ENCODE data around the gene CHD1. TPM values are rescaled to one million over a fixed set of nuclear protein-coding genes. Genes with fewer than 3 reads are reported as not detected.
A peak's percentile ranks its signal among the peaks of the same experiment; 100 is the strongest.

Gene CHD1
- 10 to 100 TPM; 10.6 to 47.2 (median 21.9) TPM for polyA plus RNA-seq
- long read RNA-seq, donor 1, transcript CHD1-205 (4 exons, 724 nt) = major isoform, 9 of 25 reads
- long read RNA-seq, donor 1, partial matches to known transcripts = 13 of 25 reads
- long read RNA-seq, donor 1, other reads (novel, unspliced or antisense) = 0 of 25 reads
- long read RNA-seq, donor 2, partial matches to known transcripts = 0 of 1 reads
- long read RNA-seq, donor 2, other reads (novel, unspliced or antisense) = 0 of 1 reads
- long read RNA-seq, donor 3, transcript CHD1-205 (4 exons, 724 nt) = major isoform, 5 of 7 reads
- long read RNA-seq, donor 3, partial matches to known transcripts = 0 of 7 reads
- long read RNA-seq, donor 3, other reads (novel, unspliced or antisense) = 0 of 7 reads
- long read RNA-seq, donor 4, partial matches to known transcripts = 0 of 2 reads
- long read RNA-seq, donor 4, other reads (novel, unspliced or antisense) = 0 of 2 reads
- long read RNA-seq, donor 5, partial matches to known transcripts = 0 of 1 reads
- long read RNA-seq, donor 5, other reads (novel, unspliced or antisense) = 0 of 1 reads
- long read RNA-seq, donor 6, partial matches to known transcripts = 0 of 2 reads
- long read RNA-seq, donor 6, other reads (novel, unspliced or antisense) = 0 of 2 reads
- long read RNA-seq, donor 7, transcript CHD1-205 (4 exons, 724 nt) = major isoform, 6 of 8 reads
- long read RNA-seq, donor 7, partial matches to known transcripts = 0 of 8 reads
- long read RNA-seq, donor 7, other reads (novel, unspliced or antisense) = 0 of 8 reads
- long read RNA-seq, donor 8 = 0 reads
- long read RNA-seq, donor 9, partial matches to known transcripts = 0 of 4 reads
- long read RNA-seq, donor 9, other reads (novel, unspliced or antisense) = 0 of 4 reads
- long read RNA-seq, donor 10, transcript CHD1-205 (4 exons, 724 nt) = major isoform, 10 of 14 reads
- long read RNA-seq, donor 10, partial matches to known transcripts = 0 of 14 reads
- long read RNA-seq, donor 10, other reads (novel, unspliced or antisense) = 0 of 14 reads

DNA sequence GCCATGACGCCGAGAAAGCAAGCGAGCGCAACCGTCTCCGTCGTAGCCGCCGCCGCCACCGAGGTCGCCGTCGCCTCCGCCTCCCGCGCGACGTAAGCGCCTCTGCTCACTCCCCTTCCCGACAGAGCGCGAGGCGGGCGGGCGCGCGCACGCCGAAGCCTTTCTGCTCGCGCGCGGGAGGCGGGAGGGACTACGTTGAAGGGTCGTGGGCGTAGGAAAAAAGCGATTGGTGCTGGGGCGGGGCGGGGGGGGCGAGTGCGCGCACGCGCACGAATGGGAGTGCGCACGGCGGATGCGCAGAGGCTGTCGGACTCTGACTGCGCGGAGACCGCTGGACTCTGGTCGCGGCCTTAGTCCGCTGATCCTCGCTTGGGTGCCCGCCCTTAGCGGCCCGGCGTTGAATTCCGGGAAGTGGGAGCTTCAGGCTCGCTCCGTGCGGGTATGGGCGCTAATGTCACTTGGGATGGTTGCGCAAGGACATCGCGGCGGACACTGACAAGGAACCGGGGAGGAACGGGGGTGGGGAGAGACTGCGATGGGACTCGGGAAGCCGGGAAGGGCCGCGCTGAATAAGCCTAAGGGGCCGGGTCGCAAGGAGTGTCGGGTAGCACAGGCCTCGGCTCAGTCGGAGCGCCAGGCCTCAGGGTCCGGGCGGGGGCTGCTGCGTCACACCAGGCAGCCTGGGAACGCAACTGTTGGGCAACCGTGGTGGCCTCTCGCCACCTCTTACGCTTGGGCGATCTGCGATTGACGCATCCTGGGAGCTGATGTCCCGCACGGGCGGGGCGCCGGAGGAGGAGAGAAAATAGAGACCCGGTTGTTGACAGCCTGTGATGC lies at the start of gene CHD1:
Gene CHD1 (minus strand): TSS at position 135 of the 837 bp plus-strand sequence. CDS start 2,621 bp downstream, outside the sequence.
- Histone ChIP-seq H3K4me3 (ENCODE audit: low read depth in 1 of 3, low read length in 3 of 3) (peak within 1 kb of the TSS; percentile 73 to 98 (median 94)), H3K36me3 (ENCODE audit: control insufficient read depth in 3 of 3, insufficient read depth in 2 of 3, low read depth in 1 of 3, low read length in 3 of 3) (peaks cover 0 to 7% (median 2%) of the 10 kb centered on the region in 3 donors), H3K9me3 (ENCODE audit: control insufficient read depth in 2 of 2, insufficient read depth in 1 of 2, low read depth in 1 of 2, low read length in 1 of 2) (no peaks in the 10 kb centered on the region), H3K27me3 (ENCODE audit: control insufficient read depth in 3 of 3, insufficient read depth in 3 of 3, low read length in 3 of 3) (no peaks in the 10 kb centered on the region), H3K27ac (ENCODE audit: low read depth in 1 of 3, low read length in 2 of 3) (peak within 1 kb of the TSS; percentile 98 to 100 (median 99)), H3K4me1 (ENCODE audit: control insufficient read depth in 3 of 3, insufficient read depth in 2 of 3, low read depth in 1 of 3, low read length in 2 of 3) (peaks cover 0 to 6% (median 0%) of the 10 kb centered on the region in 3 donors)
- FAIRE-seq = no peak
- 0% methylated on average over 71 to 101 of the region's 101 CpGs for WGBS, 3 donors
- DNase-seq = peak; percentile 97 to 98

DNA sequence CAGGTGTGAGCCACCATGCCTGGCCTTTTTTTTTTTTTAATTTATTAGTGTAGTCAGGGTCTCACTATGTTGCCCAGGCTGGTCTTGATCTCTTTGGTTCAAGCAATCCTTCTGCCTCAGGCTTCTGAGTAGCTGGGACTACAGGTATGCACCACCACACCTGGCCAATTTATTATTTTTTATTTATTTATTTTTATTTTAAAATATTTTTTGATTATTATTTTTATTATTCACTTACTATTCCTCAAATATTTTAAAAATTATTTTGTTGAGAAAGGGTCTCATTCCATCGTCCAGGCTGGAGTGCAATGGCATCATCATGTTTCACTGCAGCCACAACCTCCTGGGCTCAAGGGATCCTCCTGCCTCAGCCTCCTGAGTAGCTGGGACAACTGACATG lies 49.7 kb upstream of the CHD1 start:
- no peak for FAIRE-seq
- 89 to 94% (median 90%) methylated on average over 1 of the region's 1 CpG for WGBS, 3 donors
- no peak overlapping the region for H3K27ac ChIP-seq (ENCODE audit: low read depth in 1 of 3, low read length in 2 of 3)
- H3K4me1 ChIP-seq (ENCODE audit: control insufficient read depth in 3 of 3, insufficient read depth in 2 of 3, low read depth in 1 of 3, low read length in 2 of 3) = no peaks in the 10 kb centered on the region
- H3K4me3 ChIP-seq (ENCODE audit: low read depth in 1 of 3, low read length in 3 of 3) = no peak overlapping the region
- H3K9me3 ChIP-seq (ENCODE audit: control insufficient read depth in 2 of 2, insufficient read depth in 1 of 2, low read depth in 1 of 2, low read length in 1 of 2) = no peaks in the 10 kb centered on the region
- DNase-seq = no peak
- no peaks in the 10 kb centered on the region for H3K36me3 ChIP-seq (ENCODE audit: control insufficient read depth in 3 of 3, insufficient read depth in 2 of 3, low read depth in 1 of 3, low read length in 3 of 3)
- no peaks in the 10 kb centered on the region for H3K27me3 ChIP-seq (ENCODE audit: control insufficient read depth in 3 of 3, insufficient read depth in 3 of 3, low read length in 3 of 3)

DNA sequence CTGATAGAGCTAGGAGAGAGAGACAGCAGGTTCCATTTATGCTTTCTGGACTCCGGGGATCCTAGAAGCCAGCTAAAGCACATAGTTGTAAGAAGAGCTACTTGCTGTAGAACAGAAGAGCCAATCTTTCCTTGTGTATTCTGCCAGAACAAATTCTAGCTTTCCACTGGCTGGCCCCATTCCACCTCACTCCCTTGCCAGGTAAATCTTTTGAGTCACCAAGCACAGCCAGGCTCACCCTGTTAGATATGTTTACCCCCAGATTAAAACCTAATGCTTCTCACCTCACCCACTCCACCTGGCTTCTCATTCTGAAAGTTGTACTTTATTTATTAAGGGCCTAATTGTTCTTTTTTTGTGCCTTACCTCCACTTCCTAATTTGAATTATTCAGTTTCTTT lies 48.9 kb upstream of the CHD1 start:
- 64 to 88% (median 81%) methylated on average over 1 of the region's 1 CpG for WGBS, 3 donors
- Histone ChIP-seq H3K4me3 (ENCODE audit: low read depth in 1 of 3, low read length in 3 of 3) (no peak overlapping the region), H3K27ac (ENCODE audit: low read depth in 1 of 3, low read length in 2 of 3) (no peak overlapping the region), H3K27me3 (ENCODE audit: control insufficient read depth in 3 of 3, insufficient read depth in 3 of 3, low read length in 3 of 3) (no peaks in the 10 kb centered on the region), H3K36me3 (ENCODE audit: control insufficient read depth in 3 of 3, insufficient read depth in 2 of 3, low read depth in 1 of 3, low read length in 3 of 3) (no peaks in the 10 kb centered on the region), H3K4me1 (ENCODE audit: control insufficient read depth in 3 of 3, insufficient read depth in 2 of 3, low read depth in 1 of 3, low read length in 2 of 3) (no peaks in the 10 kb centered on the region), H3K9me3 (ENCODE audit: control insufficient read depth in 2 of 2, insufficient read depth in 1 of 2, low read depth in 1 of 2, low read length in 1 of 2) (no peaks in the 10 kb centered on the region)
- DNase-seq (peak in 1 of 2 donors; percentile 8), FAIRE-seq (no peak)

GRCh38 chr5:98975682-98976407 lies 47.0 kb upstream of the CHD1 start:
- Histone ChIP-seq H3K4me1 (ENCODE audit: control insufficient read depth in 3 of 3, insufficient read depth in 2 of 3, low read depth in 1 of 3, low read length in 2 of 3) (no peaks in the 10 kb centered on the region), H3K9me3 (ENCODE audit: control insufficient read depth in 2 of 2, insufficient read depth in 1 of 2, low read depth in 1 of 2, low read length in 1 of 2) (no peaks in the 10 kb centered on the region), H3K4me3 (ENCODE audit: low read depth in 1 of 3, low read length in 3 of 3) (no peak overlapping the region), H3K27me3 (ENCODE audit: control insufficient read depth in 3 of 3, insufficient read depth in 3 of 3, low read length in 3 of 3) (no peaks in the 10 kb centered on the region), H3K36me3 (ENCODE audit: control insufficient read depth in 3 of 3, insufficient read depth in 2 of 3, low read depth in 1 of 3, low read length in 3 of 3) (no peaks in the 10 kb centered on the region), H3K27ac (ENCODE audit: low read depth in 1 of 3, low read length in 2 of 3) (no peak overlapping the region)
- no peak for FAIRE-seq
- no peak for DNase-seq
- 79 to 83% (median 83%) methylated on average over 4 of the region's 4 CpGs for WGBS, 3 donors

GRCh38 chr5:98975223-98975622 lies 46.4 kb upstream of the CHD1 start:
- Histone ChIP-seq H3K4me1 (ENCODE audit: control insufficient read depth in 3 of 3, insufficient read depth in 2 of 3, low read depth in 1 of 3, low read length in 2 of 3) (no peaks in the 10 kb centered on the region), H3K36me3 (ENCODE audit: control insufficient read depth in 3 of 3, insufficient read depth in 2 of 3, low read depth in 1 of 3, low read length in 3 of 3) (no peaks in the 10 kb centered on the region), H3K27me3 (ENCODE audit: control insufficient read depth in 3 of 3, insufficient read depth in 3 of 3, low read length in 3 of 3) (no peaks in the 10 kb centered on the region), H3K27ac (ENCODE audit: low read depth in 1 of 3, low read length in 2 of 3) (no peak overlapping the region), H3K4me3 (ENCODE audit: low read depth in 1 of 3, low read length in 3 of 3) (no peak overlapping the region), H3K9me3 (ENCODE audit: control insufficient read depth in 2 of 2, insufficient read depth in 1 of 2, low read depth in 1 of 2, low read length in 1 of 2) (no peaks in the 10 kb centered on the region)
- 90 to 100% (median 94%) methylated on average over 2 of the region's 2 CpGs for WGBS, 3 donors
- FAIRE-seq (no peak), DNase-seq (peak; percentile 14 to 34)

DNA sequence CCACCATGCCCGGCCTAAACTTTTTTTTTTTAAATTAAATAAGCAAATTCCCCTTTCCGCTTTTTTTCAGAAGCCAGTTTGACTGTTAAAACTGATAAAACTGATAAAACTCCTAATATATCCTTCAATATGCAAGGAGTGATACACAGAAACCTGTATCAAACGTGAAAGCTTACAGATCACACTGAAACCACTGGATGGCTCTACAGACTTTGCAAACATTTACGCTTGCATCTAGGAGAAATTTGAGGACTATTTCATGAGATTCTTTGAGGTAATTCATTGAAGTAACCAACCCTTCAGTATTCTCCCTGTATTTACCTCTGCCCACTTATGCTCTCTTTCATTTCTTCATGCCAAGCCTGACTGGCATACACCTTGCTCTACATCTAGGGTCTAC lies 40.6 kb upstream of the CHD1 start:
- Histone ChIP-seq H3K27ac (ENCODE audit: low read depth in 1 of 3, low read length in 2 of 3) (no peak overlapping the region), H3K4me3 (ENCODE audit: low read depth in 1 of 3, low read length in 3 of 3) (no peak overlapping the region), H3K4me1 (ENCODE audit: control insufficient read depth in 3 of 3, insufficient read depth in 2 of 3, low read depth in 1 of 3, low read length in 2 of 3) (no peaks in the 10 kb centered on the region), H3K36me3 (ENCODE audit: control insufficient read depth in 3 of 3, insufficient read depth in 2 of 3, low read depth in 1 of 3, low read length in 3 of 3) (no peaks in the 10 kb centered on the region), H3K9me3 (ENCODE audit: control insufficient read depth in 2 of 2, insufficient read depth in 1 of 2, low read depth in 1 of 2, low read length in 1 of 2) (peaks cover 0 to 4% of the 10 kb centered on the region in 2 donors), H3K27me3 (ENCODE audit: control insufficient read depth in 3 of 3, insufficient read depth in 3 of 3, low read length in 3 of 3) (no peaks in the 10 kb centered on the region)
- WGBS, 3 donors = 77 to 88% (median 83%) methylated on average over 4 of the region's 4 CpGs
- FAIRE-seq (no peak), DNase-seq (peak in 1 of 2 donors; percentile 11)

DNA sequence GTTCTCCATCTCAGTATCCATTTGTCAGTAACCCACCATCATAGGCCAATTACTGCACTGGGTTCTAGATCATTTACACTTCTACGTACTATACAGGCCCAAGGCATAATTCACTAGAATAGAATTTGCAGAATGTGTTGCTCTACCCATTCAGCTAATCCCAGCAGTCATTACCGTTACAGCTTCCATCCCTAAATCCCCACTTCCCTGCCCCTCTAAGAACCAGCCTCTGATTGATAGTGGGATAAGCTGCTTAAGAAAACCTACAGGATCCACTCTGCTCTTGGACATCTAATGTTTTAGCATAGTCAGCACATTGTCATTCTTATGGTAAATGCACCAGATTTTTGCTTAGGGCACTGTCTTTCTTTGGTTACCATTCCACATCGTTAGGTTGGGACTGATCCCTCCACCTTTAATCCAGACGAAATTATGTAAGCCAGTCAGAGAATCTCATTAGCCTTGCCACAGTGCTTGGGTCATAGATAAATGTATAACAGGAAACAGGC lies 39.3 kb upstream of the CHD1 start:
- no peaks in the 10 kb centered on the region for H3K27me3 ChIP-seq (ENCODE audit: control insufficient read depth in 3 of 3, insufficient read depth in 3 of 3, low read length in 3 of 3)
- no peak overlapping the region for H3K4me3 ChIP-seq (ENCODE audit: low read depth in 1 of 3, low read length in 3 of 3)
- H3K27ac ChIP-seq (ENCODE audit: low read depth in 1 of 3, low read length in 2 of 3) = no peak overlapping the region
- H3K4me1 ChIP-seq (ENCODE audit: control insufficient read depth in 3 of 3, insufficient read depth in 2 of 3, low read depth in 1 of 3, low read length in 2 of 3) = no peaks in the 10 kb centered on the region
- WGBS, 3 donors = 87 to 90% (median 88%) methylated on average over 4 of the region's 4 CpGs
- peaks cover 0 to 4% of the 10 kb centered on the region in 2 donors for H3K9me3 ChIP-seq (ENCODE audit: control insufficient read depth in 2 of 2, insufficient read depth in 1 of 2, low read depth in 1 of 2, low read length in 1 of 2)
- no peaks in the 10 kb centered on the region for H3K36me3 ChIP-seq (ENCODE audit: control insufficient read depth in 3 of 3, insufficient read depth in 2 of 3, low read depth in 1 of 3, low read length in 3 of 3)
- no peak for DNase-seq
- FAIRE-seq = no peak
